Measurements from ENCODE around the gene BUD13.
"Not testable (repeated sequence)": the region's sequence is repeated elsewhere in the genome, so short reads cannot be mapped to it uniquely, and the experiment has no call there.

Gene BUD13

DNA sequence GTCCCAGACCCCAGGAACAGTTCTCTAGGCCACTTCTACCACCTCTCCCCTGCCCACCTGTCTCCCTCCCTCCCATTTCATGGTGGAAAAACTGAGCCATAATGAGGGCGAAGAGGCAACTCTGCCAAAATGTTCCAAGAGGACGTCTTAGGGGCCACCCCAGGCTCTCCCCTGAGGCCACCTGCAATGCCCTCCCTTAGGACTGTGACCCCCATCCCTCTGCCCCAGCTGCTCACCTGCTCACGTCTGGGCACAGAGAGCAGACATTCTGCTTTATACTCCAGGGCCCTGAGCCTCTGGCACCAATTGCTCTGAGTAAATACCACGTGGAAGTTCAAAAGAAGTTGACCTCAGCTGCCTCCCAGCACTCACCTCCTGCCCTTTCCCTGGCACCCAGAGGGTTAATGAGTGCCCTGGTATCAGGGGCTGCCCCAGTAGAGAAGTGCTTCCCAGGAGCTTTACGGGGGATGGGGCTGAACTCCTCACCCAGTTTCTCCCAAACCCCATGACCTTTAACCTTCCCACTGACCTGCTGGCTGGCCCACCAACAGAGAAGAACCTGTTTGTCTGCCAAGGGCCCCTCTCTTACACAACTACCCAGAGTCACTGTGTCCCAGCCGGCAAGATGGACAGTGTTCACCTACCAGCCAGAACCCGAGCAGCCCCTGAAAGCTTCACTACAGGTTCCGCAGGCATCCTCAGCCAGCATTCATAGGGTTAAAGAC is 19.5 kb upstream of the BUD13 start:
- DNase-seq = no peak

DNA sequence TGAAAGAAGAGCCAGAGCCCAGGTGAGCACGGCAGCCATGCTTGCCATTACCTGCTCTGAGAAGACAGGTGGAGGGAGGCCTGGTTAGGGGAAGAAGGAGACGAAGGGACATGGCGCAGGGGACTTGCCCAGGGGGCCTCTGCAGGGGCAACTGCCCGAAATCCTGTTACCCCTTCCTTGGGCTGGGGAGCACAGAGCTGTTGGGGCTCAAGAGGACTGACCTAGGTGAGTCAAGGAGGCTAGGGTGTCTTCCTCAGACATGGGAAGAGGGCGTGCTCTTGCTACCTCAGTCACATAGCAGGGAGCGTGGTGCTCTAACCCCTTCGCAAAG is 19.0 kb upstream of the BUD13 start, which contains the start of gene APOA5:
APOA5 (minus strand) TSS at position 67 of the 331 bp plus-strand sequence; CDS start at position 48, 19 bp downstream.
- no peak for DNase-seq

DNA sequence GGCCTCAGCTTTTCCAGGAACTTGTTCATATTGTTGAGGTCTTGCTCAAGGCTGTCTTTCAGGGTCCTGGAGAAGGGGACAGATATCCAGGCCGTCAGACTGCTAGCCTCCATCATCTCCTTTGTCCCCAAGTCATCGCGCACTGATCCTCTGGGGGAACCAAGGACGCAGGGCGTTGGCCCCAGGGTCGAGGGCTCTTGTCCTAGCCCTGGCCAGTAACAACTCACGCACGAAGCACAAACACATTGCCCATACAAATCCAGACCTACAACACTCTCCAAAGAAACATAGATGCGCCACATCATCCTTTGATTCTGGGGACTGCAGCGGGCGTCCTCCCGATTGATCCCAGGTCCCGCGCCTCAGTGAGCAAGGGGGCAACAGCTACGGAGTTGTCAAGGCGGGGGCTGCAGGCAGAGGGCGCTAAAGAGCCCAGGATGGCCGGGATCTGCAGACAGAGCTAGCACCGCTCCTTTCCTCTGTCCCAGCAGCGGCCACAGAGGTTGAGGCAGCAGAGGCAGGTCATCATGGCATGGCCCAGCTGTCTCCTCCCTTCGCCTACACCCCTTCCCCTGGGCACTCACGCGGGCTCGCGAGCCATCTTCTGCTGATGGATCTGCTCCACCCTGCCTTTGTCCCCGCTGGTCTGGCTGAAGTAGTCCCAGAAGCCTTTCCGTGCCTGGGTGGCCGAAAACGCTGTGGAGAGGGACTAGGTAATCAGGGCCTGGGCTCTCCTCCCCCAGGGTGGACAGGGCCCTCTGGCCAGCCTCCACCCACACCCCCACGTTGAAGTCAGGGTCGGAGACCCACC is 18.4 kb upstream of the BUD13 start:
- peak; percentile 80 to 83 for DNase-seq

DNA sequence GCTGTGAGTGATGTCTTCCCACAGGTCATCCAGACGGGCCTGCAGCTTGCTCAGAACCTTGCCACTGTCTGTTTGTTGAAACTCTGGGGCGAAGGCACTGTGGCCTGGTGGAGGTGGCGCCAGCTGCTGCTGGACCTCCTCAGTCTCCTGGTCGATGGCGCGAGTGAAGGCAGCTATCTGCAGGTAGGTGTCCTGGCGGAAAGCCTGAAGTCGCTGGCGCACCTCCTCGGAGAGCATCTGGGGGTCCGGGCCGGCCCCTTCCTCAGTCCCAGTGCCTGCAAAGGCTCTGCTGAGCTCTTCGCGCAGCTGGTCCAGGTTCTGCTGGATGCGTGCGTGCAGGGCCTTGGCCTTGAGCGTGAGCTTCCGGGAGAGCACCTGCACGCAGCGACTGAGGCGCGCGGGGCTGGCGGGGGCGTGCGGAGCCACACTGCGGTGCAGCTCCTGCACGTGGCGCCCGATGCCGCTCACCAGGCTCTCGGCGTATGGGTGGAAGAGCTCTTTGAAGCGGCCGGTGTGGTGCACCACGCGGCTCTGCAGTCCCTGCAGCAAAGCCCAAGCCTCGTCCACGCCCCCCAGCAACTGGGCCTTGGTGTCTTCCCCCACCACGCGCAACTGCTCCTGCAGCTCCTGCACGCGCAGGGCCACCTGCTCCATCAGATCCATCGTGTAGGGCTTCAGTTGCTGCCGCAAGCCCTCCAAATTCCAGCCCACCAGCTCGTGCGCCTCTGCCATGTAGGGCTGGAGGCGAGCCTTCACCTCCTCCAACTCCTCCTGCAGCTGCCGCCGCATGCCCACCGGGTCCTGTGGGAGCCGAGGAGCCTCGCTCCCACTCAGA is 17.6 kb upstream of the BUD13 start:
- no peak for DNase-seq

DNA sequence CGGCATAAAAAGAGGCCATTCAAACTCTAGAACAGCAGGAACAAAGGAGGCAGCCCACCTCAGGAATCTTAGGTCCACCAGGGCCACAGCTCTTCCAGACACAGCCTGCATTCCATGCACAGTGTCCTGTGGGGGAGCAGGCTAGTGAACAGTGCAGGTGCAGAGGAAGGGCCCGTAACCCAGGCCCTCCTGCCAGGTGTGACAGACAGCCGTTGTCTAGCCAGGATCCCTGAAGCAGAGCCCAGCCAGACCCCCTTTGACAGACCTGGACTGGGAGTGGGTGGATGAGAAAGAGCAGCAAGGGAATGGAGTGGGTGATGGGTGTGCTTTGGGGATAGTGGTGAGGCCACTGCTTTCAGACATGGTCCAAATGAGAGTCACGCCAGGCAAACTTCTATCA is 16.2 kb upstream of the BUD13 start:
- DNase-seq = no peak

DNA sequence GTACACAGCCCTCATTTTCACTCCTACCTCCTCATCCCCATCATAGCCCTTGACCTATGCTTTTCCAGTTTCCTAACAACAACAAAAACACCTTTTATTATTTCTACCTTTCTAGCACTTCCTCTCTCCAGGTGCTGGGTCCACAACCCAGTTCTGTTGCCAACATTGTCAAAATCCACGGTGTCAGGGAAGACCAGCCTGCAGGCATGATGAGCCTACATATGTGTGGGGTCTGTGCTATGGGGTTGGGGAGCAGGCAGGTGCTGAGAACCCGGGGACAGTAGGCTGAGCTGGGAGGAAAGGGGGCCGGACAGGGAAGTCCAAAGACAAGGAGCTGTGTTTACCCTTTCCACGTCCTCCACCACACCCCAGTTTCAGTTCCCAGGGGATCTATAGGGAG is 15.7 kb upstream of the BUD13 start:
- no peak for DNase-seq

DNA sequence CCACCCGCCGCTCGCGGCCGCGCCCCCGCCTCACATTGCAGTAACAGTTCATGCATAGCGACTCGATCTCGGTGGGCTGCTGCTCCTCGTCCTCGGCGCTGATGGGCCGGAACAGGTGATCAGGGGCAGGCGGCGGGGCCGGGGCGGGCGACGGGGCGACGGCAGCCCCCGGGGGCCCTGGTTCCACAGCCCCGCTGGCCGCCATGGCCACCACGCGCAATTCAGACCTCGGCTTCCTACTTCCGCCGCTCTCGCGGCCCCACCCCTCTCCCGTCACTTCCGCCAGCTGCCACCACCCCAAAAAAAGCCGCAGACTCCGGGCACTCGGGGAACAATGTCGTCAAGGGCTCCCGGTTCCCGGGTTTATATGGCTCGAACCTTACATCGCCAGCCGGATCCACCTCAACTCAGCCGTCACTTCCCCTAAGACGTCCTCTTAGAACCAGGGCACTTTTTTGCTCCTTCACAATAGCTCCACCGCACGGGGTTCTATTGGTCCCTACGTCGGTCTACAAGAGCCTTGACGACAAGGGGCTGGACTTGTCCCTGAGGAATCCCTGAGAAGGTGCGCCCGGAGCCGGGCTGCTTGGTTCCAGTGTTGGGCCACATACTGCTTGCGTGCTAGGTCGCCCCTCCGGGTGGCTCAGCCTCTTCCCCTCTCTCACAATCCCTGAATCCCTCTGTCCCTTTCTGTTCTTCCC is 15.1 kb upstream of the BUD13 start, which contains the start of gene ZPR1:
ZPR1 (minus strand) TSS at position 238 of the 701 bp plus-strand sequence; CDS start at position 205, 33 bp downstream.
- peak; percentile 74 to 75 for DNase-seq

DNA sequence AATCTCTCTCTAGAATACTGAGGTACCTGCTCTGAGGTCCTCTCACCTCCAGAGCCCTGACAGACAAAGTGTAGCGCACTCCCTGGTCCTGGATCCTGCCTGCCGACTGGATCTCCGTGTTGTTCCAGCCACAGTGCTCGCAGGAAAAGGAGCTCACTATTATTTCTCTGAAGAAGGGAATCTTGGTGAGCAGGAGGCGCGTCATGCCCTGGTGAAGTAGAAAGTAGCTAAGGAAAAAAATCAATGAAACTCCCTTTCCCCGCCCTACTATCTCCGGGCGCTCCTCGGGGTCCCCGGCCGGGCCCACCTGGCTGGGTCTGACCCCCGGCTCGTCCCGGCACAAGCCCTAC is 14.6 kb upstream of the BUD13 start:
- no peak for DNase-seq

DNA sequence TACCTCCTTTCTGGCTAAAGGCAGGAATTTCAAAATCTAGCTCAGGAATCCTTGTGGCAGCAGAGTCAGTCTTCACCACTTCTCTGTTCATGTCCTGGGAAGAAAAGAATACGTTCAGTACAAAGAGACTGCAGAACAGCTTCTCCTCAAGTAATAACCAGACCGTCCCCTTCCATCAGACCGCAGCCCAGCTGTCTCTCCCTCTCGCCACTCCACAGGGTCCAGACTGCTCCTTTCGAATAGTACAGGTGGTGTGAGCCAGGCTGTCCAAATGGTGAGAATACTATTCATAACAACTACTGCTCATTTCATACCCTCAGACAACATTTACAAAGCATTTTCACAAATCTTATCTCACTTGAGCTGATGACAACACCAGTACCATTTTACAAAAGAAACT is 14.2 kb upstream of the BUD13 start:
- no peak for DNase-seq

DNA sequence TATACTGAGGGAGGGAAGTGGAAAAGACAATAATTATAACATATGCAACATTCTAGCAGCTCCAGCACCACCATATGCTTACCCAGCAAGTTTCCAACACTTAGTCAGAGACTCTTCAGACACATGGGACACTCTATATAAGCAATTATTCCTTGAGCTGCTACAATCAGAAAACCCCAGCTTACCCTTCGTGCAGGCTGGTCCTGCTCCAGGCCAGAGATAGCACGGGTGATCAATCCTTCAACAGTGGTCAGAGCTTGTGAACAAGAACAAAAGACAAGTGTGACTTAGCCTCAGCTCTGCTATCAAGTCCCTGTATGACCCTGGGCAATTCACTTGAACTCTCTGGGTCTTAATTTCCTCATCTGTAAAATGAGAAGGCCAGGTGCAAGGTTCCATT is 13.5 kb upstream of the BUD13 start:
- DNase-seq = no peak

DNA sequence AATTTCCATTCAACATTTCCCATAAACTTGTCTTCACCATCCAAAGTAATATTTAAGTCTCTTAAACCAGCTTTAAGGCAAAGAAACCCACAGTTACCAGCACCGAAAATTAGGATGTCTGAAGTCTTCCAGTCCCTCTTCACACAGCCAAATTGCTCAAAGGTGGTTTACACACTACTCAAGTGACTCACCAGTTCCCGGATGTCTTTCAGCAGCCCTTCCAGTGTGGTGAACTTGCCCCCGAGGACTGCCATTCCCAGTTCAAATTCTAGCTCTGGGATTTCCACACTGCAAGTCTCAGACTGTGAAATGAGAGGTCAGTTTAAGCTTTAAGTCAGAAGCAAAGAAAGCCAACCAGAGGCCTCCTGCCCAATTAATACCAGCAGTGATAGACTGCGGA is 9.9 kb upstream of the BUD13 start:
- DNase-seq = no peak

DNA sequence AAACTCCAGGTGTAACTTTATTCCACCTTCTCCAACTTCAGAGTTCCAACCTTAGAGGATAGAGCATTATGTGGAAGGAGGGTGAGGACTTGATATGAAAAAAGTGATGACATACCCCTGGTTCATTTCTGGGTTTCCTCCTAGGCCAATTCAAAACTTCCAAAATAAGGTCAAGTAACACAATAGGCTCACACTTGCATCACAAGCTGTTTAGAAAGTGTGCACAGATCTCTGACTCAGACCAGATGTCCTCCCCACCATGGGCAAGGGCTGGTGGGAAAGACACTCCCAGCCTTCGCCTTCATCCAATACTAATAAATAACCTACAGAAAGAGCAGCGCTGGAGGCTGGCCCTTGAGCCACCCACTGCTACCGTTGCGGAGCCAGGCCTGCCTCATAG is 5.8 kb upstream of the BUD13 start:
- DNase-seq = no peak

DNA sequence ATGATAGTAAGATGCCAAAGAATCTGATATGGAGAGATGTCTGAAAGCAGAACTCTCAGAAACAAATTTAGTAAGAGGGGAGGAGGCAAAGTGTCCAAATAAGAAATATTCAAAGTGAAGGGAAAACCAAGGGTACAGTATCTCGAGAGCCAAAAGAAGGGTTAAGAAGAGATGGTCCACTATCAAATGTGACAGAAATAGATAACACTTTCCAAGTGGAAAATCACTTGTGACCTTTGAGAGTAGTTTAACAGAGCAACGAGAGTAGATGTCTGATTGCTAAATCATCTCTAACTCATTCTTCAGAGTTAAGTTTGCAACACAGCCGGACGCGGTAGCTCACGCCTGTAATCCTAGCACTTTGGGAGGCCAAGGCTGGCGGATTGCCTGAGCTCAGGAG is 4.3 kb upstream of the BUD13 start:
- no peak for DNase-seq

DNA sequence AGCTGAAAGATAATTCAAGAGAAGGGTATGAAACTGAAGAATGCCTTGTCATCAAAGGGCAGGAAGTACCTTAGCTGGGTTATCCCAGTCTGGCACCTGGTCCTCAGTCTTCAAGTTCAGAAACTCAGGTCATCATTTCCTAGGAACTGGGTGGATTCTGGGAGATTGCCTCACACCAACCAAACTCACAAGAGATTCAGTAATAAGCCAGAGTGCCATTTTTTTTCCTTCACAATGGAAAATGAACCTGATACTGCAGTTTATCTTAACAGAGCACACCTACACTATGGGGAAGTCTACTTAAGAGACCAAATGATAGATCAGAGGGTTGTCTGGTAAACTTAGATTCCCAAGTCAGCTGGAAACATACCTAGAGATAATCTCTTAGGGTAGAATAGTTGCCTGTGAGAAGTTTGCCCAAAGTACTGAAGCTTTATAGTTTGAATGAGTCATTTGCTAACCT is 3.8 kb upstream of the BUD13 start:
- no peak for DNase-seq

DNA sequence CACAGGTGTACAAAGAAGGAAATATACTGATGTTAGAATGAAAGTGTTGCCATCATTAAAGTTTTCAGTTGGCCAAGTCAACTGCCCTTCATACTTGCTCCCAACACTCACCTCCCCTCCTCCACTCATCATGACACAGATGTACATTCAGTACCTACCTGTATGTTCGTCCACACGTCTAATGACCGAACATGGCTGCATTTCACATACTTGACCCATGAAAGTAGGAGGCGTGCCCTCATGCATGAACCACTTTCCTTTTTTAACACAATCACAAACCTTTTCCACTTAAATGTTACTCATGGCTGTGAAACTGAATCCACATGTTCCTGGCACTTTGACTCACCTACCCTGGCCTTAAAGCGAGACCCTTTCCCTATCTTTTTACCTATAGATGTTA is 3.2 kb upstream of the BUD13 start:
- no peak for DNase-seq

DNA sequence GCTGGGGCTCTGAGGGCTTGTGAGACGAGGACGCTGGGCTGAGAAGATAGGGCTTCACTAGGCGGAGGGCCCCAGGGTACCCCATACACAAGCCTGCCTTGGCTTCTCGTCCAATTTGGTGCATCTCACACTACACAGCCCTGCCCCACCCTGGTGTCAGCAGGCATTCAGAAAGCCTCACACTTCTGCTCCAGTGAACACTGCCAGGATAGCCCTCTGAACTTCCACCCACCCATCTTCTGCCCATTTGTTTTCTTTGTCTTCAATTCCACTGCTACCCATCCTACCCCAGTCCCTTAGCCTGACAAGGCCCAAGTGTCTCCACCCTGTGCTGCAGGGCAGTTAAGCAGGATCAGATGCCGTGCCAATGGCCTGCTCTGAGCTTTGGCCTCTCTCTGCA is 1.9 kb upstream of the BUD13 start:
- DNase-seq = no peak

DNA sequence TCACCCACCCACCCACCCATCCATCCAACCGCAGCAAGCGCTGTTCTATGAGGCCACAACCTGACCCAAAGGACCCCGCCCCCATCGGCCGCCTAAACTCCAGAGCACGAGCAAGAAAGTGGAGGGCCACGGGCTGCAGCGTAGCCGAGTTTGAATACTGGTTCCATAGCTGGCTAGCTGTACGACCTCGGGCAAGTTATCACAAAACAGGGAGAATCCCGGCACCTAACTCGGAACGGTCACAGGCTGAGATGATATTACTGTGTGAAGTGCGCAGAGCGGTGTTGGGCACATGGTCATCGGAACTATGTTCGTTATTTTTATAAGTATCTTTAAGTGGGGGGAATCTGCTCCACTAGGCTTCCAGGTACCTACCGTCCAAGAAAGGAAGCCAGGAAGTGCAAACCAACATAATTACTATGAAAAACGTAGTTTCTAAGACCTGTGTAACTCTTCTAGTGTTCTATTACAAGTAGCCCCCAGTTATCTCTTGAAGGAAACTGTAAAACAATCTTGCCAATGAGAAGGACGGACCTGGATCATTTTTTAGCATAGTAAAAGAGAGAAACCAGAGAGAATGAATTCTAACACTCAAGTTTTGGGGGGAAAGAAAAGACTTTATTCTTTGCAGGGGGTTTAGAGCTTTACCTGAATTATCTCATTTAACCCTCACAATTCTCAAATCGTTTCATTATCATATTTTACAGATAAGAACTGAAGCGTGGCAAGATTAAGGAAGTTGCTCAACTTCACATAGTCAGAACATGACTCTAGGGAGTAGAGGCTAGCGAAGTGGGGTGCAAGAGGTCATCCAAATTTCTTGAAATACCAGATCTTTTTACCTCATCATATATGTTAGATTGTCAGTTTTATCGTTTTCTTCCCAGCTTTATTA is 663 bp upstream of the BUD13 start:
- no peak for DNase-seq

DNA sequence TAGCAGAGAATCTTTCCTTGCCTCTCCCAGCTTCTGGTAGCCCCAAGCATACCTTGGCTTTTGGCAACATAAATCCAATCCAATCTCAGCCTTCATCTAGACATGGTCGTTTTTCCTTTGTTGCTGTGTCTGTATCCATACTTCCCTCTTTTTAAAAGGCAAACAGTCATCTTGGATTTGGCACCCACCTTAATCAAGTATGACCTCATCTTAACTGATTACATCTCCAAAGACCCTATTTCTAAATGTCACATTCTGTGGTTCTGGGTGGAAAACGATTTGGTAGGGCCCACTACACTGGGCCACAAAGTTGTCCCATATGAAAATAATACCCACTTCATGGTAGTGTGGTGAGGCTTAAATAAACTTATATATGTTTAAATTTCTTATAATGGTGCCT is 852 bp downstream of the BUD13 start:
- DNase-seq = no peak

DNA sequence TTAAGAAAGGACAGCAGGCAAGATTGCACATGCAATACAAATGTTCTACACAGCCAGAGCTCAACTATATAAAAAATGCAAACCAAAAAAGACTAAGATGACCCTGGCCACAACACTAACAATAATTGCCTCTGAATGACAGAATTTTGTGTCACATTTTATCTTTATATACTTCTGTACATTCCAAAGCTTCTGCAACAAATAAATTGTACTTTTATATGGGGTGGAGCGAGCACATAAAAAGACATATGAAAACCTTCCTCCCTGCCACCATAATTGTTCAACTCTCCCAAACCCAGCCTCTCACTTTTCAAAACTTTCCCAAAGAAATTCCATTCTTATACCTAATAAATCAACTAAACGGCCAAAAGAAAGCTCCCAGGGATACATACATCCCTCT is 10.7 kb downstream of the BUD13 start:
- no peak for DNase-seq

DNA sequence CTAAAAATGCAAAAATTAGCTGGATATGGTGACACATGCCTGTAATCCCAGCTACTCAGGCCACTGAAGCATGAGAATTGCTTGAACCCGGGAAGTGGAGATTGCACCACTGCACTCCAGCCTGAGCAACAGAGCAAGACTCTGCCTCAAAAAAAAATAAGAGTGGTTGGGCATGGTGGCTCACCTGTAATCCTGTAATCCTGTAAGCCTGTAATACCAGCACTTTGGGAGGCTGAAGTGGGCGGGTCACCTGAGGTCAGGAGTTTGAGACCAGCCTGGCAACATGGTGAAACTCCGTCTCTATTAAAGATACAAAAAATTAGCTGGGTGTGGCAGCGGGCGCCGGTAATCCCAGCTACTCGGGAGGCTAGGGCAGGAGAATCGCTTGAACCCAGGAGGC is 16.7 kb downstream of the BUD13 start:
- not testable (repeated sequence) for DNase-seq

DNA sequence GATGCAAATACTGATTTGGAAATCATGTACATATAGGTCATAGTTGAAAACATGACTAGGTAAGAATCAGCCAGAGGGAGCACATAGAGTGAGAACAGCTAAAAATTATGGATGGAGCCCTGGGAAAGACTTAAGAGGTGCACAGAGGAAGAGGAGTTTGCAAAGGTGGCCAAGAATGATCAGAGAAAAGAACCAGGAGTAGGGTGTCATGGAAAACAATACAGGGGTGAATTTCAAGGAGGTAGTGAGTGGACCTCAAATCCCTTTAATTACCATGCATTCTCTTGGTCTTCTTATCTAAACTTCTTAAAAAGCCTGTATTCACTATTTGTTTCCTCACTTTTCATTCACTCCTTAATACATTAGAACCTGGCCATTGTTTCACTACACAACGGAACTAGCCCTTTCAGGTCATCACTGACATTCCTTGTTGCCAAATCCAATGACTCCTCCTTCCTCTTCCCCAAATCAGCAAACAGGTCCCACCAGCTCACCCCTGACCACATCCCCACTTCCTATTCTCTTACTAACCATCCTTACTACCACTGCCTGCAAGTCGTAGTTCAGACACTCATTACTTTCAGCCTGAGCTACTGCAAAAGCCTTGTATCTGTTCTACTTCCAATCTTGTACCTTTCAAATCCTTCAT is 22.6 kb downstream of the BUD13 start:
- DNase-seq = no peak

Measured in stimulated activated CD4-positive, alpha-beta T cell treated with anti-CD3 and anti-CD28 coated beads, Interleukin-2, amount 100 ng/mL, for 48 hours (primary cell).